NCI-H526 treated with DMSO at 0.1 percent for 48 hours (cell line): Measurements from ENCODE around the gene RETN.

Experiments used
- DNase-seq: peaks from one replicate; lab custom pipeline; 2025; lab: John Stamatoyannopoulos, UW

Gene RETN

DNA sequence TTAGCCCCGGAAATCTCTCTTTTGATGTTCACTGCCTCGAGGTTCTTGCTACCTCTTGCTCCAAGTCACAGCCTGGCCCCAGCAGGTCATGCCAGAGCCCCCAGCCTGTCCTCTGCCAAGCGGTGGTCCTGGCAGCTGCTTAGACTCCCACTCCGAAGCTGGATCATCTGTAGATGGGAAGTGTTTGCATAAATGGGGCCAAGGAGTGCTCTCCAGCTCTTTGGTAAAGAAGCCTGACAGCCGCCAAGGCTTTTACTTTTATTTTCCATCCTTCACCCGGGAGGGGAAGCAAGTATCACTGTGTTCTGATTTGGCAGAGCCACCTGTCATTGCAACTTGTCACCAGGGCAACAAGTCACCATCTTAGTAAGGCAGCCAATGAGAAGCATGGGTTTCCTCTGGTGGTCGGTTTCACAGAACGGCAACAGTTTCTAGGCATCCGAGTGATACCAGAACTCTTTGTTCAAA is 10.6 kb upstream of the RETN start:
- DNase-seq = no peak

DNA sequence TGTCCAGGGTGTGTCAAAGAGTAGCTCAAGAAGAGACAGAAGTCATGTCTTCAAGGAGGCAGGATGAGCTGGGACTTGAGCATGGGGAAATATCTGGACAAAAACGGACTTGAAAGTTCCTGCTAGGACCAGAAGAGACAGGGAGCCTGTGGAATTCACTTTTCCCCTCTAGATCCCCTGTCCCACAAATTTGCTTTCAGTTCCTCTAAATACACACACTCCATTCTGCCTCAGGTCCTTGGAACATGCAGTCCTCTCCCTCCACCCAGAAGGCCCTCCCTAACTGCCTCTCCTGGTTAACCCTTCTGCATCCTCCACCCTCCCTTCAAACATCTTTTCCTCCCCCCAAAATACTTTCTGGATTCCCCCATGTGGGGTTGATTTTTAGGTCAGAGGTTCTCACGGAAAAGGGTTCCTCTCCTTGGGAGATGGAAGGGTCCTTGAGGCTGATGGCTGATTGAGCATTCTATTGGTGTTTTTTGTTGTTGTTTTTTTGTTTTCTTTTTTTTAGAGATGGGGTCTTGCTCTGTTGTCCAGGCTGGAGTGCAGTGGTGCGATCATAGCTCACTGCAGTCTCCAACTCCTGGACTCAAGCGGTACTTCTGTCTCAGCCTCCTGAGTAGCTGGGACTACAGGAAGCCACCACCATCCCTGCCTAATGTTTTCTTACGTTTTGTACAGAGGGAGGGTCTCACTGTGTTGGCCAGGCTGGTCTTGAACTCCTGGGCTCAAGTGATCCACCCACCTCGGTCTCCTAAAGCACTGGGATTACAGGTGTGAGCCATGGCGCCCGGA is 6.9 kb upstream of the RETN start:
- DNase-seq = no peak

- DNase-seq = no peak
These were observed 6.2 kb upstream of the RETN start for GRCh38 chr19:7662657-7663056.

- DNase-seq = no peak
These were observed 5.1 kb upstream of the RETN start for GRCh38 chr19:7663706-7664105.

- DNase-seq = no peak
These were observed 3.8 kb upstream of the RETN start for GRCh38 chr19:7665076-7665475.

GRCh38 chr19:7669641-7670040 is 792 bp downstream of the RETN start:
- no peak for DNase-seq

GRCh38 chr19:7670150-7670783 is 1.4 kb downstream of the RETN start:
- DNase-seq = no peak

GRCh38 chr19:7670790-7671189 is 1.9 kb downstream of the RETN start:
- DNase-seq = no peak

DNA sequence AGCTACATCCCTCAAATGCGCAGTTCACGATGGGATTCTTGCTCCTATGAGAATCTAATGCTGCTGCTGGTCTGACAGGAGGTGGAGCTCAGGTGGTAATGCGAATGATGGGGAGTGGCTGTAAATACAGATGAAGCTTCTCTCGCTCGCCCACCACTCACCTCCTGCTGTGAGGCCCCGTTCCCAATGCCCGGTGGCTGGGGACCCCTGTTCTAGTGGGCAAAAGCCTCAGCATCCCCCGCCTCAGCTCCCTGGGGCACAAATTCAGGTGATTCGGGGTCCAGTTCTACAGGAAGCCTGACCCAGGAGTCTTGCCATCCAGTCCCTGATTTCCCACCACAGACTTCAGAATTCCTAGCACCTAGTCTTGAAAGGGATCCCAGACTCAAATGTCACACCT is 3.7 kb downstream of the RETN start:
- DNase-seq = no peak

GRCh38 chr19:7674010-7675005 is 5.5 kb downstream of the RETN start:
- peak; percentile 10 for DNase-seq

GRCh38 chr19:7676376-7676775 is 7.5 kb downstream of the RETN start:
- DNase-seq = no peak

- no peak for DNase-seq
These were observed 8.0 kb downstream of the RETN start, which contains the start of gene MCEMP1 for GRCh38 chr19:7676854-7677253. TSS of gene MCEMP1 (plus strand) at chr19:7677090. CDS start at chr19:7677121, 31 bp downstream.

GRCh38 chr19:7677669-7678311 is 8.9 kb downstream of the RETN start:
- no peak for DNase-seq

DNA sequence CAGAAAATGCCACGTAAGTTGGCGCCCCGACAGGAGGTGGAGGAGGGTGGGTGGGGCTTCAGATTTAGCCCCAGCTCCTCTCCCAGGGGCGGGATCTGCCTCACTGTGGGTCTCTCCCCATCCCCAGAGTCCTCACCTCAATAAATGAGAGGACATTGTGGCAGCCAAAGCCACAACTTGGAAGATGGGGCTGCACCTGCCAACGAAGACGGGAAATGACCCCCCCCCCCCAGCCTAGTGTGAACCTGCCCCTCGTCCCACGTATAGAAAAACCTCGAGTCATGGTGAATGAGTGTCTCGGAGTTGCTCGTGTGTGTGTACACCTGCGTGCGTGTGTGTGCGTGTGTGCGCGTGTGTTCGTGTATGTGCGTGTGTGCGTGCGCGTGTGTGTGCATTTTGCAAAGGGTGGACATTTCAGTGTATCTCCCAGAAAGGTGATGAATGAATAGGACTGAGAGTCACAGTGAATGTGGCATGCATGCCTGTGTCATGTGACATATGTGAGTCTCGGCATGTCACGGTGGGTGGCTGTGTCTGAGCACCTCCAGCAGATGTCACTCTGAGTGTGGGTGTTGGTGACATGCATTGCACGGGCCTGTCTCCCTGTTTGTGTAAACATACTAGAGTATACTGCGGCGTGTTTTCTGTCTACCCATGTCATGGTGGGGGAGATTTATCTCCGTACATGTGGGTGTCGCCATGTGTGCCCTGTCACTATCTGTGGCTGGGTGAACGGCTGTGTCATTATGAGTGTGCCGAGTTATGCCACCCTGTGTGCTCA is 10.3 kb downstream of the RETN start:
- no peak for DNase-seq

- DNase-seq = no peak
These were observed 11.1 kb downstream of the RETN start for GRCh38 chr19:7679771-7680605.

GRCh38 chr19:7680606-7681339 is 11.9 kb downstream of the RETN start, which contains the start of gene TRAPPC5:
TSS of gene TRAPPC5 (plus strand) at chr19:7680833. CDS start at chr19:7682254, 1,421 bp downstream.
- DNase-seq = peak; percentile 23

DNA sequence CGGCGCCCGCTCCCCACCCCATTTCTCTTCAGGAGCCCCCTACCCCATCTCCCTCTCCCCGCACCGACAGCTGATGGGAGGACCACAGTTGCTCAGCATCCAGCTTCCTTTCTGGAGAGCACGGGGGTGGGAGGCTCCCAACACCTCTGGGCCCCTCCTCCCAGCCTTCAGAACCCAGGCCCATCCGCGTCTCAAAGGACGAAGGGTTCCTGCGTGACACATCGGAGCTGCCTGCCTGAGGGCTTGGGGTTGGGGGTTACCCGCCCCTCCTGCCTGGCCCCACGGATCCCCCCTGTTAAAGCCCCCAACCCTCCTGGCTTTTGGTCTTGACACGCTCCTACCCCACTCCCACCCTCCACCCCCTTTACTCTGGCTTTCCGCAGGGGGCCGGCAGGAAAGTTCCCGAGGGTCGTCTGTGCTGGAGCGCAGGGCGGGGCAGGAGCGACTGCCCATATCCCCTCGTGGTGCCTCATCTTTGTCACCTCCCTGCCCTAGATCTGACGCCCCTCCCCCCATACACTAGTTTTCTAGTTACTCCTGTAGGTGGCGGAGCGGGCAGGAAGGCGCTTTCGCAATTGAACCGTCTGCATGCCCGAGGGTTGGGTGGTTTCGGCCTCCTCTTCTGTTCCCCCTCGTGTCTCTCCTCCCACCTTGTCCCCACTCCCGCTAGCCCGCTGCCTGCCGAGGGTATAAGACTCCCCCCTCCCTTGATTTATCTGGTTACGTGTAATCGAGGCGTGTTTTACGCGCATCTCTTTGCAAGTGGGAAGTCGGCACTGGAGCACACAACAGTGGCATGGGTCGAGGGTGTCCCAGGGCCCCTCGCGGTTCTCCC is 12.7 kb downstream of the RETN start:
- peak; percentile 5 for DNase-seq

- DNase-seq = no peak
These were observed 13.5 kb downstream of the RETN start for GRCh38 chr19:7682175-7682855.
